ENCODE measurements around the gene ATP5MC2. TPM values are rescaled to one million over a fixed set of nuclear protein-coding genes. Genes with fewer than 3 reads are reported as not detected.

ATP5MC2 gene
- total RNA-seq: 66.2 and 79.3 TPM in 2 replicates

DNA sequence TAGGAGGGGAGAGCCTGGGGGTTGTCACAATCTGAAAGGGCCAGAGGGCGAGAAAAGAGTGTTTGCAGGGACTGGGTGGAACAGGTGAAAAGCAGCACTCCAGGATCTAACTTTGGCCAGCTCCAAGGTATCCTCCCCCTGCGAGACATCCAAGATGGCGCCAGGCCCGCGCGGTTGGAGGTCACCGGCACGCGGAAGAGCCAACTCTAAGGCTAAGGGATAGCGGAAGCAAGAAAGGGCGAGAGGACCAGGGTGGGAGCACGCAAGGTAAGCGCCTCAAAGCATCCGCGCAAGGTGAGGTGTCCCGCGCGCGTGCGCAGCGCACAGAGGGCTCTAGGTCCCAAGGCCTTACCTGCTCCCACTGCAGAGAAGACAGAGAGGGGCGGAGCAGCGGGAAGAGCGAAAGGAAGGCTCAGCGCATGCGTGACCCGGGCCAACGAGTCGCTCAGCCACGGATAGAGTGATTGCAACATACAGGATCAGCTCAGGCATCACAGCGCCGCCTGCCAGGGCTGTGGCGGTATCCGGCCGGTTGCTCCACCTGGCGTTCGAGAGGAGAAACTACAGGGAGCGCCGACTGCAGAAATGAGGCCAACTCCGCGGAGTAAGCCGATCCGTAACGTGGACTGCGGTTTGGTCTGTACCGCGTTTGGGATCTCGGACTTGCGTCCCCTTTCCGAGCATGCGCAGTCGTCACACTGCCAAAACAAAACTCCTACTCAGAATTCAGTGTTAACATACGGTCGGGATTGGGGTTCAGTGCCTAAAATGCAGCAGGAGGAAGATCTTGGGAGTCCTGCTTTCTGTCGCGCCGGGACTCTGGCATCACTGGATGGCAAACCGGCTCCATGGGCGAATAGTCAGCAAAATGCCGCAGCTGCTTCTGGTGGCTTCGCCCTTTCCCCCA is at the start of gene ATP5MC2:
TSS of gene ATP5MC2 (minus strand) at position 383 of the 907 bp plus-strand sequence. CDS start 3,469 bp downstream, outside the sequence.

DNA sequence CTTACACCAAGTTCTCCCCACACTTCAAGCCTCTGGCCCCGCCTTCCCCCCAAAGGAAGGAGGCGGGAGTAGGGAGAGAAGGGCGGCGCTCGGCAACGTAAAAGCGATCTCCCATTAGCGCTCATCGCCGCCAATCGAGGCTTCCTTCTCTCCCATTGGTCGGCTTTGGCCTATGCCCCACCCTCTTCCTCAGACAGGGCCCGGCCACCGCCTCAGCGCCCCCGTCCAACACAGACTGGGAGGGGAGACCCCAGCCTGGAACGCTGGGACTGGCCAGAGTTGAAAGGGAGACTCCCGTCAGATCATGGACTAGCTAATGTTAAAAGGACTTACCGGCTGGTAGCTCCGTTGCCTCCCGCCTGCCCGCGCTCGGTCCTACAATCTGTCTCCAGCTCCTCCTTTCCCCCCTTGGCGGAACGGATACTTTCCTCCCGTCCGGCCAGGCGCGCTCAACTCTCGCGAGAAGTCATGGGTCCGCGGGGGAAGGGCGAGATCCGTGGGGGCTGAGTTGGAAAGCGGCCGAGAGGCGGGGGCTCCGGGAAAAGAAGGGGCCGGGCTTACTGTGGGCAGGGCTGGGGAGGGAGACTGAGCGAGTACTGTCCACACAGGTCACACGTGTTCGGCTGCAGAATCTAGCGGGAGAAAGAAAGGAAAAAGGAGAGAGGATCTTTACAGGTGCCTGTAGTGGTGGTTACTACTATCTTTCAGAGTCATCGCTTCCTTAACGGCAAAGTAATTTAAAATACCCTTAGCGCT is 49.8 kb downstream of the ATP5MC2 start, which contains the start of gene ATF7:
TSS of gene ATF7 (minus strand) at position 437 of the 756 bp plus-strand sequence. CDS start 25,382 bp downstream, outside the sequence.

Other genes with a start within 250 kb of the ATP5MC2 start
- 24.5 and 41.0 TPM in 2 replicates for gene PRR13, start 234.3 kb downstream of the ATP5MC2 start, total RNA-seq
- gene PCBP2, start 224.0 kb downstream of the ATP5MC2 start, total RNA-seq: 193 and 385 TPM in 2 replicates
- 1.7 and 7.0 TPM in 2 replicates for gene MAP3K12, start 176.6 kb downstream of the ATP5MC2 start, total RNA-seq
- gene TARBP2, start 174.8 kb downstream of the ATP5MC2 start, total RNA-seq: 26.8 and 27.3 TPM in 2 replicates
- gene NPFF, start 168.6 kb downstream of the ATP5MC2 start, total RNA-seq: not detected in 2 replicates
- 6.2 and 10.3 TPM in 2 replicates for gene ATF7, start 49.7 kb downstream of the ATP5MC2 start, total RNA-seq
- gene CALCOCO1, start 51.4 kb upstream of the ATP5MC2 start, total RNA-seq: 41.0 and 71.3 TPM in 2 replicates
- not detected in 2 replicates for gene CISTR, start 75.9 kb upstream of the ATP5MC2 start, total RNA-seq